ENCODE measurements around the gene SGCA. TPM values are rescaled to one million over a fixed set of nuclear protein-coding genes. Genes with fewer than 3 reads are reported as not detected.
A peak's percentile ranks its signal among the peaks of the same experiment; 100 is the strongest.

Gene SGCA
- total RNA-seq, 4 donors from 2014 or later = 58.1 to 145 (median 93.4) TPM

GRCh38 chr17:50185631-50186471 is 20.0 kb downstream of the SGCA start:
- Histone ChIP-seq H3K27ac (peak overlapping the region in 3 of 4 donors; percentile 43 to 87 (median 82)), H3K9me3 (no peaks in the 10 kb centered on the region), H3K4me1 (peaks cover 3 to 51% (median 13%) of the 10 kb centered on the region in 3 donors), H3K4me3 (no peak overlapping the region), H3K36me3 (peaks cover 0 to 57% of the 10 kb centered on the region in 2 donors), H3K27me3 (no peaks in the 10 kb centered on the region)
- WGBS, 2 donors (ENCODE audit: low coverage in 1 of 2) = 84 to 100% methylated on average over 4 to 5 of the region's 31 CpGs
- ATAC-seq = no peak
- TF ChIP-seq EP300 (IDR thresholded peaks at IDR 0.05) (no peak), POLR2AphosphoS5 (IDR thresholded peaks at IDR 0.05) (no peak), POLR2A (IDR thresholded peaks at IDR 0.05) (no peak)
- TF ChIP-seq, protein P1, sequence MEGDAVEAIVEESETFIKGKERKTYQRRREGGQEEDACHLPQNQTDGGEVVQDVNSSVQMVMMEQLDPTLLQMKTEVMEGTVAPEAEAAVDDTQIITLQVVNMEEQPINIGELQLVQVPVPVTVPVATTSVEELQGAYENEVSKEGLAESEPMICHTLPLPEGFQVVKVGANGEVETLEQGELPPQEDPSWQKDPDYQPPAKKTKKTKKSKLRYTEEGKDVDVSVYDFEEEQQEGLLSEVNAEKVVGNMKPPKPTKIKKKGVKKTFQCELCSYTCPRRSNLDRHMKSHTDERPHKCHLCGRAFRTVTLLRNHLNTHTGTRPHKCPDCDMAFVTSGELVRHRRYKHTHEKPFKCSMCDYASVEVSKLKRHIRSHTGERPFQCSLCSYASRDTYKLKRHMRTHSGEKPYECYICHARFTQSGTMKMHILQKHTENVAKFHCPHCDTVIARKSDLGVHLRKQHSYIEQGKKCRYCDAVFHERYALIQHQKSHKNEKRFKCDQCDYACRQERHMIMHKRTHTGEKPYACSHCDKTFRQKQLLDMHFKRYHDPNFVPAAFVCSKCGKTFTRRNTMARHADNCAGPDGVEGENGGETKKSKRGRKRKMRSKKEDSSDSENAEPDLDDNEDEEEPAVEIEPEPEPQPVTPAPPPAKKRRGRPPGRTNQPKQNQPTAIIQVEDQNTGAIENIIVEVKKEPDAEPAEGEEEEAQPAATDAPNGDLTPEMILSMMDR (IDR thresholded peaks at IDR 0.05) = no peak

DNA sequence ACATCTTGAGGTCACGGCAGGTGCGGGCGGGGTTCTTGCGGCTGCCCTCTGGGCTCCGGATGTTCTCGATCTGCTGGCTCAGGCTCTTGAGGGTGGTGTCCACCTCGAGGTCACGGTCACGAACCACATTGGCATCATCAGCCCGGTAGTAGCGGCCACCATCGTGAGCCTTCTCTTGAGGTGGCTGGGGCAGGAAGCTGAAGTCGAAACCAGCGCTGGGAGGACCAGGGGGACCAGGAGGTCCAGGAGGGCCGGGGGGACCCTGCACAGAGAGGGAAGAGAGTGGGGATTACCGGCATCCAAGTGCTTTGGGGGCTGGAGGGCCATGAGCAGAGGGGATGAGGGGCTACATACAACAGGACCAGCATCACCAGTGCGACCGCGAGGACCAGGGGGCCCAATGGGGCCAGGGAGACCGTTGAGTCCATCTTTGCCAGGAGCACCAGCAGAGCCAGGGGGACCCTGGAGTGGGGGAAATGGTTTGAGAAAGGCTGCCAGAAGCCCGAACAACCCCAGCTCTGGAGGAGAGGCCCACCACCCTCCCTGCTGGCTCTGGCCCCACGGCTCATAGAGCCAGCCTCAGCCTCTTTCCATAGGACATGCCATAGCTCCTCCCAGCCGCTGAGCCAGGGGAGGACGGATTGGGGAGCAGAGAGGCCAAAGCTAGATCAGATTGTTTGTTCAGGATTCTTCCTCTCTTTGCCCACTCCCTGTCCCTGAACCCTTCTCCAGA is 21.0 kb downstream of the SGCA start:
- peaks cover 3 to 47% (median 13%) of the 10 kb centered on the region in 3 donors for H3K4me1 ChIP-seq
- TF ChIP-seq POLR2AphosphoS5 (IDR thresholded peaks at IDR 0.05) = no peak
- TF ChIP-seq, protein P1 (IDR thresholded peaks at IDR 0.05) = no peak
- no peak for TF ChIP-seq POLR2A (IDR thresholded peaks at IDR 0.05)
- no peak for TF ChIP-seq EP300 (IDR thresholded peaks at IDR 0.05)
- no peak for ATAC-seq
- peaks cover 0 to 67% of the 10 kb centered on the region in 2 donors for H3K36me3 ChIP-seq
- no peaks in the 10 kb centered on the region for H3K27me3 ChIP-seq
- H3K27ac ChIP-seq = peak overlapping the region in 2 of 4 donors; percentile 82 to 87
- 48 to 74% methylated on average over 4 to 12 of the region's 24 CpGs for WGBS, 2 donors (ENCODE audit: low coverage in 1 of 2)
- no peak overlapping the region for H3K4me3 ChIP-seq
- H3K9me3 ChIP-seq = no peaks in the 10 kb centered on the region

DNA sequence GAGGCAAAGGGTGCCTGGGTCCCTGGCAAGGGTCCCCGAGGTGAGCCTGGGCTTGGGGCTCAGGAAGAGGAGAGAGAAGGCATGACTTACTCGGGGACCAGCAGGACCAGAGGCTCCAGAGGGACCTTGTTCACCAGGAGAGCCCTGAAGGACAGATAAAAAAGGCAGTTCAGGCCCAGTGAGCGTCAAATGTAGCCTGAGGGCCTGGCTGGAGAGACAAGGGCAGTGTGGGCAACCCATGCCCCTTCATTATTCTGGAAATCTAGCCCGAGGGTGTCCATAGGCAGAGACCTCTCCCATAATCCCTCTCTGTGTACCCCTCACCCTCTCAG is 21.6 kb downstream of the SGCA start:
- Histone ChIP-seq H3K36me3 (peaks cover 0 to 72% of the 10 kb centered on the region in 2 donors), H3K27ac (peak overlapping the region in 3 of 4 donors; percentile 3 to 87 (median 82))

DNA sequence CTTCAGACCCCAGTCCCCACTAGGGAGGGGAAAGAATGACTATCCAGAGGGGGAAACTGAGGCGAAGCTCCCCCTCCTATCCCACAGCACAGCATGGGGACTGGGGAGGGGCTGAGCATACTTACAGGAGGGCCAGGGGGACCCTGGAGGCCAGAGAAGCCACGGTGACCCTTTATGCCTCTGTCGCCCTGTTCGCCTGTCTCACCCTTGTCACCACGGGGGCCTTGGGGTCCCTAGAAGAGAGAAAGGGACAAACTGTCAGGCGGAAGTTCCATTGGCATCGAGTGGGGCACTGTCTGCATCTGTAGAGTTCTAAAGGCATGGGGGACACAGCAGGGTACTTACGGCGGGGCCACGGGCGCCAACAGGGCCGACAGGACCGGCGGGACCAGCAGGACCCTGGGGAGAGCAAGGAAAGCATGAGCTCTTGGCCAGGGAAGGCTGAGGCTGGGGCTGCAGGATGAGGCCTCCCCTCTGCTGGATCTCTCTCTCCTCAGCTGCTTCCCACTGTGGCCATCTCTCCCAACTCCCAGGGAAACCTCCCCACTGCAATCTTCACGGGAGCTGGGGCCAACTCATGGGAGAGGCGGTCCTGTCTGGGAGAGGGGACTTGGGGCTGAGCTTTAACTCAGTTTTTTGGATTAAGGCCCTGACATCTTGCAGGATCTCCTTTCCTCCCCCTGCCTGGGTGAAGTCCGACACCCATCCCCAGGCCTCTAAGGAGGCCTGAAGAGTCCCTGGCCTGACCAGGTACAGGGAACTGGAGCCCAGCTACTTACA is 22.1 kb downstream of the SGCA start:
- peaks cover 0 to 78% of the 10 kb centered on the region in 2 donors for H3K36me3 ChIP-seq

More for the DNA sequence above, 21.6 kb downstream of the SGCA start:
- no peak for ATAC-seq
- no peak for TF ChIP-seq POLR2AphosphoS5 (IDR thresholded peaks at IDR 0.05)
- TF ChIP-seq EP300 (IDR thresholded peaks at IDR 0.05) = no peak
- TF ChIP-seq, protein P1 (IDR thresholded peaks at IDR 0.05) = no peak
- no peak for TF ChIP-seq POLR2A (IDR thresholded peaks at IDR 0.05)
- WGBS, 2 donors (ENCODE audit: low coverage in 1 of 2) = no CpG with 5 or more reads among the region's 4 CpGs
- Histone ChIP-seq H3K4me3 (no peak overlapping the region), H3K27me3 (no peaks in the 10 kb centered on the region), H3K9me3 (no peaks in the 10 kb centered on the region), H3K4me1 (peaks cover 3 to 45% (median 13%) of the 10 kb centered on the region in 3 donors)

More for the DNA sequence above, 22.1 kb downstream of the SGCA start:
- H3K4me3 ChIP-seq = no peak overlapping the region
- no peak for TF ChIP-seq POLR2A (IDR thresholded peaks at IDR 0.05)
- no peak for TF ChIP-seq EP300 (IDR thresholded peaks at IDR 0.05)
- TF ChIP-seq, protein P1 (IDR thresholded peaks at IDR 0.05) = no peak
- TF ChIP-seq POLR2AphosphoS5 (IDR thresholded peaks at IDR 0.05) = no peak
- no peaks in the 10 kb centered on the region for H3K9me3 ChIP-seq
- H3K27me3 ChIP-seq = no peaks in the 10 kb centered on the region
- ATAC-seq = no peak
- peak overlapping the region in 3 of 4 donors; percentile 3 to 87 (median 82) for H3K27ac ChIP-seq
- H3K4me1 ChIP-seq = peaks cover 3 to 45% (median 13%) of the 10 kb centered on the region in 3 donors
- 40% methylated on average over 1 of the region's 17 CpGs; no CpG with 5 or more reads in 1 of the 2 donors for WGBS, 2 donors (ENCODE audit: low coverage in 1 of 2)
